GM19467 (cell line): ENCODE measurements around the gene ARIH2.
A peak's percentile ranks its signal among the peaks of the same experiment; 100 is the strongest.

Source experiments
- ATAC-seq: cut with Tn5 transposase; IDR thresholded peaks from one replicate; pipeline ENCODE4 v1.9.1; 2021; ENCODE audit warnings: mild to moderate bottlenecking, moderate library complexity; ENCODE audit not compliant: unreplicated experiment

Gene ARIH2

DNA sequence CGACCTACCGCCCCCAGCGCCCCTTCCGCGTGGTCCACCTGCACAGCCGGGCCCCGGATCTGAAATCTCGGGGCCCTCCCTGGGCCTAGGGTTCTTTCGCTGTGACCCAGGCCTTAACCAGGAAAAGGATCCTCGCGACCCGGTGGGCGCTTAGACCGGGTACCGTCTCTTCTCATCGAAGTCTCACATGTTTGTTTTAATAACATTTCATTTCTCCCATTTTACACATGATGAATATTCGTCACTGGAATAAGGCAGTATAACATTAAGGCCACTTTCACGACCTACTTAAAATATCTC lies 100.0 kb downstream of the ARIH2 start:
- no peak for ATAC-seq

DNA sequence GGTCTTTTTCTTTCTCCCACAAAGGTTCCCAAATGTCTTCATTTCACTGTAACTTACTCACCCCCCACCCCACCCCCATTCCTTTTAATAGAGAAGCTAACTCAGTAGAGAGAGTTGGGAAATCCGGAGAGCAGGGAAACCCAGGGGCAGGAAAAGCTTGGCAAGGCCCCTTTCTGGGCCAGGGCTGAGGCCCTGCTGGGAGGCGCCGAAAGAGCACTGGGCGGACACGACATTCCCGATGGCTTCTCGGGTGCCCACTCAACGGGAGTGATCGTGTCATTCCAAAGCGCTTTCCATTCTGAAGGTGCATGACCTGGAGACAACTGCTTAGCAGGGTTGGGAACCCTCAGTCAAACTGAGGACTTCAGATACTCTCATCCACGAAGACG lies 101.3 kb downstream of the ARIH2 start:
- ATAC-seq = no peak

DNA sequence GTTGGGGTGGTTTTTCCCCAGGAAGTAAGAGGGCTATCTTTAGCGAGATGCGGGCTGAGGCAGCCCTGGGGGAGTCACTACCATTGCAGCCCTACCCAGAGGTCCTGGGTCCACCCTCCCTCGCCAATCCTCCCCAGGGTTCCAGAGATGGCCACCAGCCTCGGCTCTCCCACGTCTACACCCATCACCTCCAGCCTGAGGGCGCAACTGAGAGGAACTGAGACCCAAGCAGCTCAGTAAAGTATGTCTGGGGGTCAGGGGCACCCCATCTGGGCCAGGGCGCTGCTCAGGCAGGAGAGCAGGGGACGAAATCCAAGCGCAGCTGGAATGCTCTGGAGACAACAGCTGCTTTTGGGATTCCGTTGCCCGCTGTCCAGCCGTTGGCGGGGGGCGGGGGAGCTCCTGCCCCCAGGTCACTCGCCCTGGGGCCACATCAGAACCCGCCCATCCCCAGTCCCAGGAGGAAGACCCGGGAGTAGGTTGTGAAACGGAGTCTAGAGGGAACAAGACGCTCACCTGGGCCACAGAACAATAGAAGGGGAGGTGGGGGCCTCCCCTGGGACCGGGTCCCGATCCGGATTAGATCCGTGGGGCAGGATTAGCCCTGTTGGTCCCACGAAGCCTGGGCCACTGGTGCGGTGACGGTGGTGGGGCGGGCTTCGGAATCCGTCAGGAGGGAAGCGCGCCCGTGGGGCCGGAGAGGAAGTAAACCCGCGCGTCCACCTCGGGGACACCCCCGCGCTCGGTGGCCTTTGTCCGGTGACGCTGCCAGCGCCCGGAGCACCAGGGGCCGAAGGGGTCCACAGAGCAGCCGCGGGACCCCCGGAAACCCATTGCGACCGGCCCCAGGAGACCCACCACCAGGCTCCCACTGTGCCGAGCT lies 101.9 kb downstream of the ARIH2 start:
- peak; percentile 7 for ATAC-seq

DNA sequence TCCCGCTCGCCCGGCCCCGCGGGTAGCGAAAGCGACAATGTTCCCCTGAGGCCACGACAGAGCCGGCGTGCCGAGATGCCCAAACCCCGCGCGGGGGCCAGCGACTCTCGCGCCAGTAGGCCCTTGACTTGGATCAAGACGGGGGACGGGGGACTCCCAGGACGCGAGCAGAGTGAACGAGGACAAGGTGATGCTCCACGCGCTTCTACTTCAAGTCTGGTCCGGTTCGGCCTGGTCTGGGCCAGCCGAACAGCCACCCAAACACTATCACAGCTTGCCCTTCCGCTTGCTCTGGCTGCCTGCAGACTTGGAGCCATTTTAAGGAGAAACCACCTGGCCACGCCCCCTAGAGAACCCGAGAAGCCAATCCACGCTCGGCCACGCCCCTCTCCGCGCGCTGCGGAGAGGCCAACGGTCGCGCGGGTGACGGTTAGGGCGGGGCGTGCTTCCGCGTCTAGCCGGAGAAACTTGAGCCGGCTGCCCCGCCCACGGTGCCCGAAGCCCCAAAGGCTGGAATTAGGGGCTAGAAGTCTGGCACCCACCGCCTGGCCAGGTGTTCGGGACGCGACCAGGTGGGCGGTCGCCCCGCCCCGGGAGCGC lies 102.7 kb downstream of the ARIH2 start:
- peak; percentile 45 for ATAC-seq

DNA sequence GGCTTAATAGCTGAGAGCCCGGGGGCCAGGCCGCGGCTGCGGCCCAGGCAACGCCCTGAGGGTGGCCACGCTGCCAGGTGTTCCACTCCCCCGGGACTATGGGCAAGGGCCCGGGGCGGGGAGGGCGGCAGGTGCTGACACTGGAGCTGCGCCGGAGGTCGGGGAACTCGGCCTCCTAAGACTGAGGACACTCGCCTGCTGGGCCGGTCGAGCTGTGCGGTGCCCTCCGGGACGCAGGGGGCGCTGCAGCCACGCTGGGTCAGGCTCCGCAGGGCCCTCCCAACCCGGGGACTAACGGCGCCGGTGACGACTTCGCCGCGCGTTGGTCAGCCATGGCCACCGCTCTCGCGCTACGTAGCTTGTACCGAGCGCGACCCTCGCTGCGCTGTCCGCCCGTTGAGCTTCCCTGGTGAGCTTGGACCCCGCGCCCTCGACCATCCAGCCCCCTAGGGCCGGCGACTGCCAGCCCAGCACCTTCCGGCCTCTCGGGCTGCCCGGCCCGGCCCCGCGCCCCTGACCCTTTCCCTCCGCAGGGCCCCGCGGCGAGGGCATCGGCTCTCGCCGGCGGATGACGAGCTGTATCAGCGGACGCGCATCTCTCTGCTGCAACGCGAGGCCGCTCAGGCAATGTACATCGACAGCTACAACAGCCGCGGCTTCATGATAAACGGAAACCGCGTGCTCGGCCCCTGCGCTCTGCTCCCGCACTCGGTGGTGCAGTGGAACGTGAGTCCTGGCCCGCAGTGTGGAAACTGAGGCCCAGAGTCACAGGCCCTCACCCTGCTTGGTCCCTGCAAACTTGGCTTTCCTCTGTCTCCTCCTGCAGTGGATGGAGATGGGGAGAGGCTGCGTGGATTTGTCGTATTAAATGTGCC lies 103.4 kb downstream of the ARIH2 start, which contains the start of gene NDUFAF3:
NDUFAF3 (plus strand) TSS at position 309 of the 875 bp plus-strand sequence; CDS start at position 333, 24 bp downstream.
- peak; percentile 49 for ATAC-seq

DNA sequence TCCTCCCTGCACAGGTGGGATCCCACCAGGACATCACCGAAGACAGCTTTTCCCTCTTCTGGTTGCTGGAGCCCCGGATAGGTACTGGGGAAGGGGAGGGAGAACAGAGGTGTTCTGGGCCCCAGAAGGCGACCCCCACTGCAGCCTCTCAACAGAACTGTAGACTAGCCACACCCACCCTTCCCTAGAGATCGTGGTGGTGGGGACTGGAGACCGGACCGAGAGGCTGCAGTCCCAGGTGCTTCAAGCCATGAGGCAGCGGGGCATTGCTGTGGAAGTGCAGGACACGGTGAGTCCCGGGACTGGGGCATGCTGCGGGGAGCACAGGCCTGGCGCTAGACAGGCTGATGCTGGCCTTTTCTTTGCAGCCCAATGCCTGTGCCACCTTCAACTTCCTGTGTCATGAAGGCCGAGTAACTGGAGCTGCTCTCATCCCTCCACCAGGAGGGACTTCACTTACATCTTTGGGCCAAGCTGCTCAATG lies 104.1 kb downstream of the ARIH2 start:
- no peak for ATAC-seq

DNA sequence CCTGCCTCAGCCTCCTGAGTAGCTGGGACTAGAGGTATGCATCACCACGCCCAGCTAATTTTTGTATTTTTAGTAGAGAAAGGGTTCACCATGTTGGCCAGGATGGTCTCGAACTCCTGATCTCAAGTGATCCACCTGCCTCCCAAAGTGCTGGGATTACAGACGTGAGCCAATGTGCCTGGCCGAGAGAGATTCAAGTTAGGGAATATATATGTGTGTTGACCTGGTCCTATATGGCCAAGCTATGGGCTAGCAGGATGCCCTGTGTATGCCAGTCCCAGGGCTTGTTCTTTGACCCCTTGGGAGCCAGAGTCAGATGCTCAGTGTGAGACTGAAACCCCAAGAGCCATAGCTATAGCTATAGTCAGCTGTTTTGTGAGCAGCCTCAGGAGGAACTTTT lies 105.1 kb downstream of the ARIH2 start:
- no peak for ATAC-seq

DNA sequence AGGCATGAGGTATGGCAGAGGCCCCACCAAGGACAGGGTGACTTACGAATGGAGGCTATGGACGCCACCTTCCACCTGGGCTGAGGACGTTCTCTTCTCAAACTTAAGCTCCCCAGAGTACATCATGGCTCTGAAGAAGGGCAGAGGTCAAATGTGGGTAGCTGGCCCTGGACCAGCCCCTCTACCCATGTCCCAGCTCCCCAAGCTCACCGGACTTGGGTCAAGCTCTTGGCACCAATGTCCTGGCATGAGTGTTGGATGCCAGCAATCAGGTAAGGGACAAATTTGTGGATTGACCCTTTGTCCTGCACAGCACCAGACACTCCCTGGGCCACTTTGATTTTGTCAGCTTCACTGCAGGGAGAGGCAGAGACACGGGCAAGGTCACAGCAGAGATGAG lies 105.8 kb downstream of the ARIH2 start:
- ATAC-seq = no peak

DNA sequence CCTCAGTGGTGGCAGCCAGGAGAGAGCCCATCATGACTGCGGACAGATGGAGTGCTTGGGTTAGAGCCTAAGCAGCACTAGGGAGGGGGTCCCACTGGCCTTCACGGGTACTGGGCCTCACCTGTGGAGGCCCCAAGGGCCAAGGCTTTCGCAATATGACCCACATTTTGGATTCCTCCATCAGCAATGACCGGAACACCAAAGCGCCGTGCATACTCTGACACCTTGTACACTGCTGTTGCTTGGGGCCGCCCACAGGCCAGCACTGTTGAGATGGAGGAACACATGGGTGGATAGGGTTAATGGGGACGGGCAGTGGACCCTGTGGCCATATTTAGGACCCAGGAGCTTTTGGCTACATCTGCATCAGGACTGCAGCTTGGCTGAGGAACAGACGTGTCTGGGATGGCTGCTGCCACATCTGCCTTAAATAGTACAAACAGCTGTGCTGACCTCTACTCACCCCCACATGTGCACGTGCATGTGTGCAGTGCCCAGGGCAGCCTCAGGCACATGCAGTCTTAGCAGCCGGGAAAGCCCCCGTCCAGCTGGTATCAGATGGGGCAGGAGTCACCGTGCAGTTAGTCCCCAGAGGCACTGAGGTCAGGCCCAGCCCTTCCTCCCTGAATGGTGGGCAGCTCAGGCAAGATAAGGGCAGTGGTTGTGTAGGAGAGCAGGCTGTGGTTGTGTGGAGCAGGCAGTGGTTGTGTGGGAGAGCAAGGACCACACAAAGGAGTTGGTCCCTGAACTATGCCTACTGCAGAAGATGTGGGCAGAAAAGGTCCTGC lies 106.6 kb downstream of the ARIH2 start:
- ATAC-seq = no peak

DNA sequence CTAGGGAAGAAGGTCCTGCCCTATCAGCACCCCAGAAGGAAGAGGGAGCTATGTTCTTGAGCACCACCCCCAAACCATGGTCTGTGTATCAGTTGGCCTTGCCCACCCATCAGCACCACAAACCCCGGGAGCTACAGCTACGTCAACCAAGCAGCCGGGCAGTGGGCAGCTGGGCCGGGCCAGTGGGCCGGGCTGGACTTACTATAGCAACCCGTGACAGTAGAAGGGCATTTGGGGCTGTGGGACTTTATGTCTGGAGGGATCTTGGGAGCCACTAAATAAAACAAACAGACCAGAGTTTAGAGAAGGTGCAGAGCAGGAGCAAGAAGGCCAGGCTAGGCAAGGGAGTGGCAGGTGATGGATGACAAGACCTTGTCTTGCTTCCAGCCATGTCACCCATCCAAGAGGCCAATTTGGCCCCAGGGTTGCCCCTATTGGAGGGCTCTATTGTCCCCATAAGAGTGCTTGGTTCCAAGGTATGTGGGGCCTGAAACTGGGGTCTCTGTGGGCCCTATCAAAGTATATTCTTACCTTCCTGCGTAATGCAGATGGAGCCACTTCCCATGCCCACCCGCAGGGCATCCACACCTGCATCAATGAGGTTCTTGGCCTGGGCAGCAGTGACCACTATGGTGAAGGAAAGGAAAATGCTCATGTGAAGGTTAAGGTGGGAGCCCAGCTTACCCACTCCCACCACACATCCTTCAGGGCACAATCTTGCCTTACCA lies 107.3 kb downstream of the ARIH2 start:
- no peak for ATAC-seq

DNA sequence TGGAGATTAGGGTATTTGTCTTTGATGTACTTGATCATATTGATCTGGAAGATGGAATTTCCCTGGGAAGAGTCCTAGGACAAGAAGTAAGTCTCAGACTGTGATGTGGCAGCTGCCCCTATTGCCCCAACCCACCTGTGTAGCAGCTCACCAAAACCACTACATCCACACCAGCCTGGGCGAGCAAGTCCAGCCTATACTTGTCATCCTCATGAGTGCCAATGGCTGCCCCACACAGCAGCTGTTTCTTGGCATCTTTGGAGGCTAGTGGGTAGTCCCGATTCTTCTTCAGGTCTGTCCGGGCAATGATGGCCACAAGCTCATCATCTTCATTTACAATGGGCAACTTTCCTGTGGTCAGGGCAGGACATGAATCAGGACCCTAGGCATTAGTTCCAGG lies 107.9 kb downstream of the ARIH2 start:
- ATAC-seq = no peak

DNA sequence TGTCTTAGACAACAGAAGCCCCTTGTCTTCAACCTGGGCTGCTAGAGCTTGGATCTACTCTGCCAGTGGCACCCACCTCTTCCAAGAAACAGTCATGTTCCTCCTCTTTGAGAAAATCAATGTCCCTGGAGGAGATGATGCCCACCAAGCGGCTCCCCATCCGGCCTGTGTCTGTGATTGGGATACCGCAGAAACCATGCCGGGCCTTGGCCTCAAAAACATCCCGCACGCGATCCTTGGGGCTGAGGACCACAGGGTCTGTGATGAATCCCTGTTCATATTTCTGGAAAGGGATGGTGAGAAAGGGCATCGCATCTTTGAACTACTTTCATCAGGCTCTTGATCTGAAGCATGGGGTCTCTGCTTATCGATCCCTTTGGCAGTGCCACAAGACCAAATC lies 109.0 kb downstream of the ARIH2 start:
- no peak for ATAC-seq

DNA sequence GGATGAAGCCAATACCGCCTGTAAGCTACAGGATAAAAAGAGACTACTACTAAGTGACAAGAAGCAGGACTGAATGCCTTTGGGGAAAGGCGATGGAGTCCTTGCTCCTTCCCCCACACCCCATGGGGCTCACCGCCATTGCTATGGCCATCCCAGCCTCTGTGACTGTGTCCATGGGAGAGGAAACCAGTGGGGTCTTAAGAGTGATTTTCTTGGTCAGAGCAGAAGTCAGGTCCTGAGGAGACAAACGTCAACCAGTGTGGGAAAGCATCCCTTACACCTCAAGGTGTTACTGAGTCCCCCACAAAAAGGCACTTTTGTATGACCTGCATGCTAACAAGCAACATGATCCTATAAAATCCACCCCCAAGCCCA lies 109.6 kb downstream of the ARIH2 start:
- no peak for ATAC-seq

DNA sequence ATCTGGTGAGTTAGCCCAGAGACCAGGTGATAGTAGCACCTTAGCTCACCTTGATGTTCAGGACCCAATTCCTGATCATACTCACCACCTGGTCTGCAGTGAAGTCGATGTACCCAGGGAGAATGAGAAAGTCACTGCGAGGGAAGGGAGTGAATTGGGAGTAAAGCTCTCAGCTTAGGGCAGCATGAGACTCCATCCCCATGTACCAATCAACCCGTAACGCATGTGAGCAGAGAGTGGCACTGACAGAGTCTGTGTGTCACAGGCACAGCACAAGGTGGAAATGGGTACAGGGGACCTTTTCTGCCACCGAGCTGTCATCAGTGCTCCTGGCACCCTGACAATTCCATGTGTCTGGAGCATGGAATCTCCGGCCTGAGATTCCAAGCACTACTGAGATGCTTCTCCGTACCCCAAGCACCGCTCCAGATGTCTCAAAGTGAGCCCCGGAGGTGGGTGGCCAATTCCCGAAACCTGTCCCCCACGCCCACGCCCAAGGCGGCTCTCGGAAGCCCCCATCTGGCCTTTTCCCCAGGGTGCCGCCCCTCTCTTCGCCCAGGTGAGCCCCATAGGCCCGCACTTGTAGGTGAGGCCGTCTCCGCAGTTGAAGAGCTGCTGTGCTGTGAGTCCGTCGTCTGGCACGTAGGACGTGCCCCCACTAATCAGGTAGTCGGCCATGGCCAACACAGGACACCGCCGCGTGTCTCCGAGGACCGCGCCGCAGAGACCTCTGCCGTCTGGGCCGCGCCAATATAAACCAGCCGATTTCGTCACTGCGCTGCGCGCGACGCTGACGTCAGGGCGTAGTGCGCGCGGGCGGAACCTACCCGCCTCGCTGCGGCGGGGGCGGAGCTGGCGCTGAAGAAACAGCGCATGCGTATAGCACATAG lies 110.3 kb downstream of the ARIH2 start, which contains the start of gene IMPDH2:
IMPDH2 (minus strand) TSS at position 726 of the 890 bp plus-strand sequence; CDS start at position 678, 48 bp downstream.
- ATAC-seq = peak; percentile 85

DNA sequence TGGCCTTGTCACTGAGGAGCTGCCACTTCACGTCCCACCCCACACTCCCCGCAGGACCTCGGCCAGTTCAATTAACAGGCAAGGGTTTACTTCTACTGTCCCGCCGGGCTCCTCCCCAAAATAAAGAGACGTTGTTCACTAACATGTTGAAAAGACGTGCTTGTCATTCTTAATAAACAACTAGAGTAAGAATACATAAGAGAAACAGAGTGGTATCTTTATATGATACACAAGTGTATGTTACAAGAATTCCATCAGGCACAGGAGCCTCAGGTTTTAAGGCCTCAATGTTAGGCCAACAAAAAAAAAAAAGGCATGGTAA lies 110.9 kb downstream of the ARIH2 start:
- ATAC-seq = no peak

DNA sequence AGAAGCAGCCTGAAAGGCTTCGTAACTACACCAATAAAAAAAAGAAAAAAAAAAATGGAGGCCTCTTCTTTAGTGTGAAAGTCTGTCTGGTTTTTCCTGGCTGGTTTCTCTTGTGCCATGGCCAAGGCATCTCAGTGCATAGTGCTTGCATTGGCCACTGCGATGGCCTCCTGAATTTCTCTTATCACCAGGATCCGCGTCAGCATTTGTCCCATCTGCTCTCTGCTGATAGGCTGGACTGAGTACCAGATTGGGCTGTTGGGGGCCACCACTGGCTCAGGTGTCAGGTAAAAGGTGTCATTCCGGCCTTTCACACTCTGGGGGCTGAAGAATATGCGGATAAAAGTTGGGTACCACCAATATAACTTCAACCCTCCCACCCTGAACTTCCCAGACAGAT lies 111.7 kb downstream of the ARIH2 start:
- ATAC-seq = no peak

DNA sequence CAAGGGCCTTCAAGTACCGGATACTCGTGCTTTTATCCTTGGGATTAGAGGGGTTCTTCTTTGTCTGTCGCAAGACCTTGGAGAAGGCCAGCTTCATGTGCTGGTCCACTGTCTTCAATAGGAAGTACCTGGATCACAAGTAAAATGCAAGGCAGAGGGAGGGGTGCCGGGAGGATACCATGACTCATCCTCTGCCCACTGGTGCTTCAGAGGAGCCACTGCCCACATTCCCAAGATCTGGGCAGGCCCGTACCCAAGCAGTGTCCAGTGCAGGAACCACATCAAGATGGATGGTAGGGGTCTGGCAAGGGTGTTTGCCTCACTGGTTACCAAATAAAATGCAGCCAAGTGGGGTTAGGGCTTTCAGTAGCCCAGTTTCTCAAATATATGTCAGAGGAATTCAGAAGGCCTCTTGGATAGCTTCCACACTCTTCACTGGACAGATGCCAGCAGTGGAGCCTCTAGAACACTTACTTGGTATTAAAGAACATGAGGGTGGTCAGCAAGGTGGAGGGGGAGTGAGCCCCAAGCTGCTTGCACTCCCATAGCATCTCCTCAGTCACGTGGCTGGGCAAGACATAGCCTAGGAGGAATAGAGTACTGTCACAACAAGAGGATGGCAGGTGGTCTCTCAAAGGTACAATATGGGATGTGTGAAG lies 114.1 kb downstream of the ARIH2 start:
- no peak for ATAC-seq

DNA sequence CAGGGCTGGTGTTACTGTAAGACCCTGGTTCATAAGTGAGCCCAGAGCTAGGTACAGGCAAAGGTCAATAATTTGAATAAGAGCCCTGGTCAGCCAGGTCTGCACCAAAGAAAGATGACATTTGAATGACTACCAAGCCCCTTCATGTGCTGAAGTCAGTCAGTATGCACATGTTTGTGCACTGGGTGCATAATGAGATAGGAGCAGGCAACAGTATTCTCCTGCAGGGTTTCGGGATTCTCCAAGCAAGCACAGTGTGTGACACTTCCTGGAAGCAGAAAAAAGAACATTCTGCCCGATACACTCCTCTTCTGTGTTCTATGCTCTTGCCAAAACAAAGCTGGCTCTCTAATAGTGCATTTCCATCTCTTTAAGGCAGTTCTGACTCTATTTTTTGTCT lies 116.0 kb downstream of the ARIH2 start:
- no peak for ATAC-seq

DNA sequence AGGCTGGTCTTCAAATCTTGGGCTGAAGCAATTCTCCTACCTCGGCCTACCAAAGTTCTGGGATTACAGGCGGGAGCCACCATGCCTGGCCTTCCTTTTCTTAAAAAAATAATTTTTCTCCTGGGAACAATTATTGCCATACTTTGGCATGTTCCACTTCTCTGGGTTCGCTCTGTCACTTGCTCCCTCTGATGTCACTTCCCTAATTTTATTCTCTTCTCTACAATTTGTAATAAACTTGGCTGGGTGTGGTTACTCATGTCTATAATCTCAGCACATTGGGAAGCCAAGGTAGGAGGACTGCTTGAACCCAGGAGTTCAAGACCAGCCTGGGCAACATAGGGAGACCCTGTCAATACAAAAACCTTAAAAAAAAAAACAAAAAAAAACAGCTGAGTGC lies 116.6 kb downstream of the ARIH2 start:
- no peak for ATAC-seq
